ENCODE results near the gene PLSCR4.

DNA sequence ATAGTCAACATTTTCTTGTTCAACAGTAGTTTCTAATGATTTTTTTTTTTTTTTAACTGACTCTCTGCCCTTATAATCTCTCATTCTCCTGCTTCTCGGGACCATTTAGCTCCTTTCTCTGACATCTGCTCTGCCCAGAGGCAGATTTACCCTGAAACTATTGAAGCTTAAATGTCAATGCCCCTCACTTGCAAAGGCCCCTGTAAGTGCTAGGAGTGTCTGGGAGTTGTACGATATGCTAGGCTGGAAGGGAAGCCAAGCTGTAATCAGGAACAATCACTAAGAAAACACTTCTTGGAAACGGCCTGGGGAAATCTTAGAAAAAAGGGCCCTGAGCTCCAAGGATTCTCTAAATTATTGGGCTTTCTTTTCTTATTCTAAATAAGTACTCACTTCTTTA is 84.1 kb downstream of the PLSCR4 start:
- no peak for TF ChIP-seq POLR2AphosphoS5 (IDR thresholded peaks at IDR 0.05; ENCODE audit: insufficient read depth in 1 of 2, low read depth in 1 of 2)
- no peak for TF ChIP-seq CTCF (IDR thresholded peaks at IDR 0.05)

Measured in vagina (tissue), 2 donors.